CD4-positive, alpha-beta T cell (primary cell): Measurements from ENCODE around the gene PTPRK. TPM values are rescaled to one million over a fixed set of nuclear protein-coding genes. Genes with fewer than 3 reads are reported as not detected.

Source experiments
- ATAC-seq: fragments of 200-7000 bp; cut with Tn5 transposase; one replicate; pipeline ENCODE4 v1.10.0; 2022; ENCODE audit warnings: mild to moderate bottlenecking; ENCODE audit not compliant: poor library complexity
- CTCF ChIA-PET: fragments of 350-600 bp; sonication (Branson Sonifier 250); formaldehyde crosslinking; loops from one replicate; lab custom pipeline; 2021; ENCODE audit warnings: antibody characterized with exemption, inconsistent platforms; lab: Charles Lee
- POLR2A ChIA-PET: fragments of 350-600 bp; sonication (Branson Sonifier 250); formaldehyde crosslinking; loops from one replicate; lab custom pipeline; 2021; ENCODE audit warnings: antibody characterized with exemption, inconsistent platforms; lab: Charles Lee
- DNase-seq, 14 experiments: peaks; one replicate each; pipeline ENCODE4 v3.0.0-alpha.2; 2013 to 2020; ENCODE audit warnings: mixed read lengths in 2 of 14
- H3K27ac ChIP-seq, 2 donors: one replicate each; pipeline versions ENCODE4 v1.5.1 to v1.7.0; 2013; ENCODE audit warnings: low read length in 2 of 2, low read depth in 1 of 2, mild to moderate bottlenecking in 1 of 2
- H3K27me3 ChIP-seq, 2 experiments: 1 replicate in 1 of 2; 2 replicates in 1 of 2; pipeline versions ENCODE4 v1.6.1 to v1.7.0; 2013; ENCODE audit warnings: low read length in 2 of 2, control low read depth in 1 of 2, mild to moderate bottlenecking in 1 of 2, moderate library complexity in 1 of 2; ENCODE audit not compliant: insufficient read depth in 2 of 2, control insufficient read depth in 1 of 2
- H3K36me3 ChIP-seq: one replicate; pipeline ENCODE4 v1.6.1; 2013; ENCODE audit warnings: low read length, control low read depth; ENCODE audit not compliant: insufficient read depth
- H3K4me1 ChIP-seq: one replicate; pipeline ENCODE4 v1.6.1; 2013; ENCODE audit warnings: low read length, control low read depth; ENCODE audit not compliant: insufficient read depth
- H3K4me3 ChIP-seq: one replicate; pipeline ENCODE4 v1.5.1; 2013; ENCODE audit warnings: mild to moderate bottlenecking, low read length, moderate library complexity
- H3K9me3 ChIP-seq, 2 experiments: 1 replicate in 1 of 2; 2 replicates in 1 of 2; pipeline versions ENCODE4 v1.6.1 to v1.7.0; 2013; ENCODE audit warnings: low read length in 2 of 2, mild to moderate bottlenecking in 2 of 2, control low read depth in 1 of 2, moderate library complexity in 1 of 2; ENCODE audit not compliant: control insufficient read depth in 1 of 2, insufficient read depth in 1 of 2
- H3K27ac Mint-ChIP-seq: one replicate; pipeline ENCODE4 v1.8.0; 2020; ENCODE audit warnings: mixed read lengths
- H3K27me3 Mint-ChIP-seq: one replicate; pipeline ENCODE4 v1.8.0; 2021; ENCODE audit warnings: mixed read lengths
- H3K36me3 Mint-ChIP-seq: one replicate; pipeline ENCODE4 v1.8.0; 2021; ENCODE audit warnings: low read depth, mixed read lengths
- H3K4me1 Mint-ChIP-seq: one replicate; pipeline ENCODE4 v1.8.0; 2021; ENCODE audit warnings: low read depth, mixed read lengths
- H3K4me3 Mint-ChIP-seq: one replicate; pipeline ENCODE4 v1.8.0; 2020; ENCODE audit warnings: mild to moderate bottlenecking, mixed read lengths
- H3K9me3 Mint-ChIP-seq: one replicate; pipeline ENCODE4 v1.8.0; 2020; ENCODE audit warnings: mixed read lengths
- CTCF ChIP-seq: fragments of 200-600 bp; IDR thresholded peaks from one replicate; pipeline ENCODE4 v1.8.0; 2022; ENCODE audit warnings: antibody characterized with exemption, mild to moderate bottlenecking
- intact Hi-C, 2 experiments: fragments of 100-400 bp; cut with DNase I in 1 of 2; cut with micrococcal nuclease in 1 of 2; formaldehyde crosslinking; loops; one replicate each; pipeline versions ENCODE4 v1.15.1 to v1.9.0; 2023 to 2025; cut with DNase I, micrococcal nuclease
- total RNA-seq, 174 experiments: library from RNA in 2 of 174; stranded (reverse) in 2 of 174; gene quantifications; one replicate each; pipeline ENCODE4 v1.2.3 and lab custom pipeline; 2021 to 2026

PTPRK gene
- total RNA-seq, 2 experiments from 2014 or later: 8.4 to 10.3 TPM

- Histone ChIP-seq H3K27ac (peak overlapping the region in 1 of 2 donors; percentile 42), H3K27me3 (no peaks in the 10 kb centered on the region), H3K4me3 (no peak overlapping the region), H3K4me1 (peaks cover 28% of the 10 kb centered on the region), H3K9me3 (no peaks in the 10 kb centered on the region), H3K36me3 (no peaks in the 10 kb centered on the region)
- no peaks in the 10 kb centered on the region for H3K27me3 Mint-ChIP-seq
- ATAC-seq (no peak), DNase-seq (no peak)
- ChIA-PET POLR2A (interaction anchor here (0.8 to 5.4 kb wide), 8 partner anchors 16 to 732 kb away, joined by 3 to 31 read pairs (median 4); partner anchors contain the start of gene THEMIS), CTCF (interaction anchor here (2.6 kb wide), 1 partner anchor 17 kb away, joined by 6 read pairs; no protein-coding TSS in a partner anchor)
- no peaks in the 10 kb centered on the region for H3K36me3 Mint-ChIP-seq
- peaks cover 68% of the 10 kb centered on the region for H3K4me1 Mint-ChIP-seq
- peak overlapping the region; percentile 85 for H3K27ac Mint-ChIP-seq
- intact Hi-C loops: loop anchor here in 1 of 2 experiments (5.0 kb wide), 2 partner anchors 50 to 80 kb away; partner anchors contain the start of gene THEMIS
- H3K9me3 Mint-ChIP-seq: no peaks in the 10 kb centered on the region
- no peak for TF ChIP-seq CTCF
- H3K4me3 Mint-ChIP-seq: peak overlapping the region; percentile 62
Observed at GRCh38 chr6:127952176-127952575, 568.2 kb downstream of the PTPRK start.

- DNase-seq: peak in 3 of 14 experiments; percentile 53 to 79 (median 59)
- H3K36me3 ChIP-seq: no peaks in the 10 kb centered on the region
- ChIA-PET CTCF (interaction anchor here (1.0 to 2.6 kb wide), 3 partner anchors 12 to 18 kb away, joined by 3 to 6 read pairs (median 3); no protein-coding TSS in a partner anchor), POLR2A (interaction anchor here (0.8 to 5.4 kb wide), 10 partner anchors 10 to 732 kb away, joined by 3 to 31 read pairs (median 4); partner anchors contain the start of gene THEMIS)
- Mint-ChIP-seq H3K27ac (peak overlapping the region; percentile 85), H3K4me1 (peaks cover 69% of the 10 kb centered on the region), H3K36me3 (no peaks in the 10 kb centered on the region), H3K27me3 (no peaks in the 10 kb centered on the region), H3K4me3 (peak overlapping the region; percentile 62), H3K9me3 (no peaks in the 10 kb centered on the region)
- ATAC-seq: peak; percentile 80
- intact Hi-C loops: loop anchor here in 1 of 2 experiments (1.0 to 5.0 kb wide), 5 partner anchors 17 to 81 kb away; partner anchors contain the start of gene THEMIS
- no peaks in the 10 kb centered on the region for H3K9me3 ChIP-seq
- H3K27ac ChIP-seq: peak overlapping the region; percentile 36 to 42
- H3K4me1 ChIP-seq: peaks cover 28% of the 10 kb centered on the region
- no peak for TF ChIP-seq CTCF
- H3K4me3 ChIP-seq: peak overlapping the region; percentile 13
- H3K27me3 ChIP-seq: no peaks in the 10 kb centered on the region
Observed at GRCh38 chr6:127951172-127951917, 569.1 kb downstream of the PTPRK start.

- peaks cover 66% of the 10 kb centered on the region for H3K4me1 Mint-ChIP-seq
- ChIA-PET CTCF (interaction anchor here (1.0 to 2.6 kb wide), 5 partner anchors 11 to 50 kb away, joined by 3 to 6 read pairs (median 3); partner anchors contain the start of gene THEMIS), POLR2A (interaction anchor here (0.8 to 5.4 kb wide), 7 partner anchors 11 to 56 kb away, joined by 3 to 31 read pairs (median 10); partner anchors contain the start of gene THEMIS)
- H3K27me3 Mint-ChIP-seq: no peaks in the 10 kb centered on the region
- no peaks in the 10 kb centered on the region for H3K36me3 ChIP-seq
- peak; percentile 45 for ATAC-seq
- intact Hi-C loops: loop anchor here in 1 of 2 experiments (1.0 to 5.0 kb wide), 5 partner anchors 16 to 82 kb away; partner anchors contain the start of gene THEMIS
- H3K4me3 ChIP-seq: peak overlapping the region; percentile 13
- H3K9me3 ChIP-seq: no peaks in the 10 kb centered on the region
- H3K9me3 Mint-ChIP-seq: no peaks in the 10 kb centered on the region
- TF ChIP-seq CTCF: no peak
- no peaks in the 10 kb centered on the region for H3K36me3 Mint-ChIP-seq
- peak overlapping the region; percentile 62 for H3K4me3 Mint-ChIP-seq
- peak overlapping the region; percentile 9 to 18 for H3K27ac ChIP-seq
- H3K27me3 ChIP-seq: no peaks in the 10 kb centered on the region
- peak overlapping the region; percentile 85 for H3K27ac Mint-ChIP-seq
- H3K4me1 ChIP-seq: peaks cover 28% of the 10 kb centered on the region
- DNase-seq: peak in 3 of 14 experiments; percentile 19 to 44 (median 27)
Observed at GRCh38 chr6:127950566-127951145, 569.7 kb downstream of the PTPRK start.
